HepG2 (cell line): ENCODE data around the gene FAHD1. TPM values are rescaled to one million over a fixed set of nuclear protein-coding genes. Genes with fewer than 3 reads are reported as not detected.

Source experiments
- ATAC-seq: fragments of 200-7000 bp; cut with Tn5 transposase; 3 replicates; pipeline ENCODE4 v1.9.1; 2020; ENCODE audit warnings: mild to moderate bottlenecking, moderate library complexity
- BruUV-seq: library from RNA; stranded (reverse); fragments of 400-500 nt; replicated peaks from 2 replicates; lab custom pipeline; 2021; lab: Mats Ljungman, UMichigan
- CTCF ChIA-PET: fragments of 300-600 bp; formaldehyde crosslinking; extraction: SDS; loops from one replicate; lab custom pipeline; 2021; ENCODE audit warnings: low total read pairs, inconsistent platforms, low intra/inter-chr PET ratio; lab: Yijun Ruan, JAX
- POLR2A ChIA-PET: fragments of 350-600 bp; sonication (Branson Sonifier 250); formaldehyde crosslinking; loops from one replicate; lab custom pipeline; 2020; ENCODE audit warnings: antibody characterized with exemption, inconsistent platforms; lab: Yijun Ruan, JAX
- DNase-seq: peaks from one replicate; pipeline ENCODE4 v3.0.0-alpha.2; 2015; ENCODE audit warnings: low spot score
- FAIRE-seq: peaks from 3 replicates; lab custom pipeline; 2011; peaks lifted over from hg19 to GRCh38; lab: Jason Lieb, UNC
- H2AFZ ChIP-seq: one replicate; pipeline ENCODE4 v1.6.1; 2011; ENCODE audit warnings: low read length, inconsistent platforms
- H3K27ac ChIP-seq: fragments of 300-600 bp; 3 replicates; pipeline ENCODE4 v1.8.0; 2011; ENCODE audit warnings: mixed run types, mild to moderate bottlenecking, mixed read lengths, low read length, inconsistent platforms; ENCODE audit not compliant: insufficient read depth; ENCODE audit errors: extremely low read length
- H3K27me3 ChIP-seq, 2 experiments: fragments of 200-600 bp in 1 of 2; 2 replicates in 1 of 2; 3 replicates in 1 of 2; pipeline versions ENCODE4 v1.6.0 to v1.8.0; 2011; ENCODE audit warnings: low read length in 2 of 2, mild to moderate bottlenecking in 2 of 2, moderate library complexity in 2 of 2, inconsistent platforms in 1 of 2; ENCODE audit not compliant: insufficient read depth in 2 of 2, control insufficient read depth in 1 of 2
- H3K36me3 ChIP-seq, 2 experiments: fragments of 200-600 bp in 1 of 2; replicated peaks in 1 of 2; 2 replicates in 1 of 2; 3 replicates in 1 of 2; pipeline versions ENCODE4 v1.5.1 to v1.8.0; 2011; ENCODE audit warnings: low read length in 2 of 2, inconsistent platforms in 1 of 2; ENCODE audit not compliant: insufficient read depth in 2 of 2, control insufficient read depth in 1 of 2
- H3K4me1 ChIP-seq: 2 replicates; pipeline ENCODE4 v1.5.1; 2012; ENCODE audit warnings: low read length, inconsistent platforms; ENCODE audit not compliant: insufficient read depth
- H3K4me2 ChIP-seq: 2 replicates; pipeline ENCODE4 v1.6.0; 2011; ENCODE audit warnings: low read depth, low read length, inconsistent platforms
- H3K4me3 ChIP-seq, 3 experiments: fragments of 200-600 bp in 1 of 3; sonication (generic), shearing (Covaris generic) in 1 of 3; replicated peaks in 1 of 3; 2 replicates each; pipeline ENCODE4 v1.5.1; 2011 to 2016; ENCODE audit warnings: low read length in 3 of 3, inconsistent platforms in 2 of 3, low read depth in 2 of 3, mild to moderate bottlenecking in 2 of 3, control low read depth in 1 of 3, mixed read lengths in 1 of 3; ENCODE audit not compliant: insufficient read depth in 1 of 3
- H3K79me2 ChIP-seq: one replicate; pipeline ENCODE4 v1.6.1; 2011; ENCODE audit warnings: low read length, inconsistent platforms; ENCODE audit not compliant: insufficient read depth
- H3K9ac ChIP-seq: 2 replicates; pipeline ENCODE4 v1.6.0; 2011; ENCODE audit warnings: mild to moderate bottlenecking, low read depth, low read length, inconsistent platforms; ENCODE audit not compliant: insufficient read depth
- H3K9me3 ChIP-seq: 2 replicates; pipeline ENCODE4 v1.5.1; 2012; ENCODE audit warnings: mild to moderate bottlenecking, low read length
- H4K20me1 ChIP-seq: 2 replicates; pipeline ENCODE4 v1.6.0; 2011; ENCODE audit warnings: inconsistent platforms, mild to moderate bottlenecking, low read length, moderate library complexity; ENCODE audit not compliant: insufficient read depth
- EZH2 ChIP-seq: conservative IDR thresholded peaks from 2 replicates; pipeline ENCODE4 v1.6.1; 2012; ENCODE audit warnings: mild to moderate bottlenecking, low read depth, low read length, moderate library complexity
- FOXA3 ChIP-seq: IDR thresholded peaks from 2 replicates; pipeline ENCODE4 v1.6.1; 2016; ENCODE audit warnings: missing genetic modification reagents, missing compliant biosample characterization
- HNF4A ChIP-seq: sonication (generic); formaldehyde crosslinking; IDR thresholded peaks from 2 replicates; pipeline ENCODE4 v1.4.0; 2020; ENCODE audit warnings: missing genetic modification reagents
- KMT2B ChIP-seq: IDR thresholded peaks from 2 replicates; pipeline ENCODE4 v1.6.1; 2016; ENCODE audit warnings: missing genetic modification reagents, missing compliant biosample characterization
- RERE ChIP-seq: IDR thresholded peaks from 2 replicates; pipeline ENCODE4 v1.6.1; 2016; ENCODE audit warnings: low read depth, missing genetic modification reagents, missing compliant biosample characterization
- THAP9 ChIP-seq: sonication (generic); formaldehyde crosslinking; IDR thresholded peaks from 2 replicates; pipeline ENCODE4; 2020; ENCODE audit warnings: missing genetic modification reagents, mild to moderate bottlenecking, borderline replicate concordance
- ZNF136 ChIP-seq: sonication (generic); formaldehyde crosslinking; IDR thresholded peaks from 2 replicates; pipeline ENCODE4 v1.8.1; 2022; ENCODE audit warnings: low read depth, mild to moderate bottlenecking, moderate library complexity, missing genetic modification reagents
- ZNF574 ChIP-seq: sonication (generic); formaldehyde crosslinking; IDR thresholded peaks from 2 replicates; pipeline ENCODE4 v1.4.0; 2020; ENCODE audit warnings: missing genetic modification reagents
- ZNF75D ChIP-seq: sonication (generic); formaldehyde crosslinking; IDR thresholded peaks from 2 replicates; pipeline ENCODE4 v1.8.1; 2023; ENCODE audit warnings: missing genetic modification reagents, mild to moderate bottlenecking, borderline replicate concordance
- WGBS: methylation state at CpG from one replicate; pipeline ENCODE4 v1.1.6; 2017; ENCODE audit warnings: low lambda C conversion rate; 5-methylcytosine and 5-hydroxymethylcytosine counted together
- in situ Hi-C: cut with HindIII; loops from 2 replicates; pipeline ENCODE4 v1.10.0; 2017; ENCODE audit warnings: low pct_unique_long_range_greater_than_20kb; ENCODE audit not compliant: extremely low pct_ligation_motif_present
- intact Hi-C: fragments of 100-400 bp; cut with micrococcal nuclease; formaldehyde crosslinking; loops from one replicate; pipeline ENCODE4 v1.10.0; 2022; ENCODE audit not compliant: unreplicated experiment
- polyA plus RNA-seq, 8 experiments: library from polyadenylated mRNA; depleted of rRNA in 3 of 8; stranded (reverse) in 7 of 8; unstranded in 1 of 8; fragments of >200 nt; fragmentation: Illumina TruSeq in 4 of 8; extraction: Trizol in 4 of 8; gene quantifications; 2 replicates each; pipeline versions ENCODE4 v1.2.1 to v1.2.3, GENCODE V29; 2011 to 2016; ENCODE audit warnings: low read depth in 4 of 8, missing spikeins in 1 of 8, mixed read lengths in 1 of 8; ENCODE audit not compliant: insufficient read depth in 1 of 8
- total RNA-seq, 5 experiments: library from RNA; depleted of rRNA; stranded (reverse); fragments of >200 nt; fragmentation: Illumina TruSeq; extraction: Trizol; gene quantifications; 2 replicates each; pipeline ENCODE4 v1.2.3, GENCODE V29; 2016; ENCODE audit warnings: low read depth in 1 of 5

The FAHD1 gene
- total and polyA plus RNA-seq, 2 of the 13 experiments (the other 11 are each of a cell fraction or from before 2014, with no cell fraction given): 39.0 to 45.3 TPM

GRCh38 chr16:1865902-1866690 lies 39.1 kb downstream of the FAHD1 start (continued):
- TF ChIP-seq ZNF574 (CRISPR knock-in tag) (no peak), EZH2 (no peak)

- Histone ChIP-seq H3K79me2 (no peaks in the 10 kb centered on the region), H3K4me3 (no peak overlapping the region; a peak in 1 of 6 replicates), H3K9me3 (no peaks in the 10 kb centered on the region), H2AFZ (no peak overlapping the region), H4K20me1 (no peaks in the 10 kb centered on the region), H3K27me3 (no peaks in the 10 kb centered on the region), H3K9ac (no peak overlapping the region), H3K27ac (peak overlapping the region; percentile 53), H3K4me1 (peaks cover 23% of the 10 kb centered on the region), H3K36me3 (no peaks in the 10 kb centered on the region), H3K4me2 (peak overlapping the region; percentile 48)
- CTCF ChIA-PET: no interaction called here
- ATAC-seq: peak; percentile 85
- in situ Hi-C loops (no loop called here), intact Hi-C loops (no loop called here)
- peak; percentile 89 for DNase-seq
- POLR2A ChIA-PET: interaction anchor here (1.4 to 2.4 kb wide), 4 partner anchors 43 to 94 kb away, joined by 3 to 7 read pairs (median 6); partner anchors contain the start of genes FAHD1 and RPS2
- peak; percentile 76 for FAIRE-seq
- WGBS: 0% methylated on average over 9 of the region's 9 CpGs
- BruUV-seq: no TSS peak
- TF ChIP-seq ZNF136 (CRISPR knock-in tag): no peak
- TF ChIP-seq THAP9 (CRISPR knock-in tag): no peak
- no peak for TF ChIP-seq RERE (CRISPR knock-in tag)
- TF ChIP-seq ZNF75D (CRISPR knock-in tag): no peak
- TF ChIP-seq KMT2B (CRISPR knock-in tag): no peak
- peak; percentile 53 for TF ChIP-seq FOXA3 (CRISPR knock-in tag)
- TF ChIP-seq HNF4A (CRISPR knock-in tag): peak; percentile 41; the same call in 1 of the 2 replicates
Measured at GRCh38 chr16:1870365-1871082, 43.5 kb downstream of the FAHD1 start.
